Adrenal gland (tissue), 5 donors: ENCODE measurements around the gene AK6.

Experiments used
- CTCF ChIP-seq, 6 experiments: fragments of 450-650 bp in 4 of 6; fragments of 200-600 bp in 2 of 6; sonication (generic) in 1 of 6; IDR thresholded peaks; 1 replicate in 5 of 6; 2 replicates in 1 of 6; pipeline versions ENCODE4 v1.5.1 to v1.8.0; 2016 to 2021; ENCODE audit warnings: antibody characterized with exemption in 6 of 6, mild to moderate bottlenecking in 2 of 6, moderate library complexity in 1 of 6
- POLR2A ChIP-seq, 2 donors: fragments of 450-650 bp; IDR thresholded peaks; one replicate each; pipeline ENCODE4 v1.6.1; 2017; ENCODE audit warnings: antibody characterized with exemption in 2 of 2, mild to moderate bottlenecking in 2 of 2, moderate library complexity in 1 of 2
- donor health status: DM: no; HTN: no; CAD: no.

- no peak for TF ChIP-seq CTCF (IDR thresholded peaks at IDR 0.05)
- no peak for TF ChIP-seq POLR2A (IDR thresholded peaks at IDR 0.05)
These were observed 5.7 kb upstream of the AK6 start for GRCh38 chr5:69374911-69375446.
